ENCODE data around the gene CTIF. TPM values are rescaled to one million over a fixed set of nuclear protein-coding genes. Genes with fewer than 3 reads are reported as not detected.

CTIF gene
- total and polyA plus RNA-seq, 2 experiments from 2014 or later: 8.6 to 14.4 TPM

GRCh38 chr18:48852794-48853193 is 314.0 kb downstream of the CTIF start:
- Histone ChIP-seq H4K20me1 (replicated peaks; ENCODE audit: insufficient read depth) (no peaks in the 10 kb centered on the region), H3K79me2 (replicated peaks; ENCODE audit: insufficient read depth) (no peaks in the 10 kb centered on the region), H3K27ac (ENCODE audit: low read depth) (no peak overlapping the region), H3K4me2 (no peak overlapping the region), H3K9me2 (ENCODE audit: insufficient read depth) (no peaks in the 10 kb centered on the region), H3K27me3 (ENCODE audit: insufficient read depth) (no peaks in the 10 kb centered on the region), H3K4me3 (no peak overlapping the region), H3F3A (replicated peaks; ENCODE audit: low read depth) (no peaks in the 10 kb centered on the region), H3K36me3 (ENCODE audit: insufficient read depth) (no peaks in the 10 kb centered on the region), H3K4me1 (ENCODE audit: insufficient read depth) (peaks cover 8% of the 10 kb centered on the region), H2AFZ (no peak overlapping the region)
- TF ChIP-seq, protein P1, sequence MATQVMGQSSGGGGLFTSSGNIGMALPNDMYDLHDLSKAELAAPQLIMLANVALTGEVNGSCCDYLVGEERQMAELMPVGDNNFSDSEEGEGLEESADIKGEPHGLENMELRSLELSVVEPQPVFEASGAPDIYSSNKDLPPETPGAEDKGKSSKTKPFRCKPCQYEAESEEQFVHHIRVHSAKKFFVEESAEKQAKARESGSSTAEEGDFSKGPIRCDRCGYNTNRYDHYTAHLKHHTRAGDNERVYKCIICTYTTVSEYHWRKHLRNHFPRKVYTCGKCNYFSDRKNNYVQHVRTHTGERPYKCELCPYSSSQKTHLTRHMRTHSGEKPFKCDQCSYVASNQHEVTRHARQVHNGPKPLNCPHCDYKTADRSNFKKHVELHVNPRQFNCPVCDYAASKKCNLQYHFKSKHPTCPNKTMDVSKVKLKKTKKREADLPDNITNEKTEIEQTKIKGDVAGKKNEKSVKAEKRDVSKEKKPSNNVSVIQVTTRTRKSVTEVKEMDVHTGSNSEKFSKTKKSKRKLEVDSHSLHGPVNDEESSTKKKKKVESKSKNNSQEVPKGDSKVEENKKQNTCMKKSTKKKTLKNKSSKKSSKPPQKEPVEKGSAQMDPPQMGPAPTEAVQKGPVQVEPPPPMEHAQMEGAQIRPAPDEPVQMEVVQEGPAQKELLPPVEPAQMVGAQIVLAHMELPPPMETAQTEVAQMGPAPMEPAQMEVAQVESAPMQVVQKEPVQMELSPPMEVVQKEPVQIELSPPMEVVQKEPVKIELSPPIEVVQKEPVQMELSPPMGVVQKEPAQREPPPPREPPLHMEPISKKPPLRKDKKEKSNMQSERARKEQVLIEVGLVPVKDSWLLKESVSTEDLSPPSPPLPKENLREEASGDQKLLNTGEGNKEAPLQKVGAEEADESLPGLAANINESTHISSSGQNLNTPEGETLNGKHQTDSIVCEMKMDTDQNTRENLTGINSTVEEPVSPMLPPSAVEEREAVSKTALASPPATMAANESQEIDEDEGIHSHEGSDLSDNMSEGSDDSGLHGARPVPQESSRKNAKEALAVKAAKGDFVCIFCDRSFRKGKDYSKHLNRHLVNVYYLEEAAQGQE (IDR thresholded peaks at IDR 0.05; ENCODE audit: unreplicated experiment): no peak
- TF ChIP-seq ZNF331 (CRISPR knock-in tag; IDR thresholded peaks at IDR 0.05; ENCODE audit: low read depth) (no peak), EZH2 (IDR thresholded peaks at IDR 0.05; ENCODE audit: low read depth, unreplicated experiment) (no peak), STAT1 (IDR thresholded peaks at IDR 0.05; ENCODE audit: unreplicated experiment) (no peak), NANOG (IDR thresholded peaks at IDR 0.05; ENCODE audit: borderline replicate concordance) (no peak), JUNB (IDR thresholded peaks at IDR 0.05; ENCODE audit: unreplicated experiment) (no peak), POLR2AphosphoS5 (IDR thresholded peaks at IDR 0.05; ENCODE audit: low read depth) (no peak), EZH2phosphoT487 (IDR thresholded peaks at IDR 0.05; ENCODE audit: unreplicated experiment) (no peak), ZNF114 (CRISPR knock-in tag; IDR thresholded peaks at IDR 0.05) (no peak), CREB1 (CRISPR knock-in tag; IDR thresholded peaks at IDR 0.05; ENCODE audit: low read depth) (no peak), CTCF (conservative IDR thresholded peaks at IDR 0.05; ENCODE audit: low read depth in 2 of 2) (no peak), ETS1 (IDR thresholded peaks at IDR 0.05) (no peak)
- TF ChIP-seq, protein P2, sequence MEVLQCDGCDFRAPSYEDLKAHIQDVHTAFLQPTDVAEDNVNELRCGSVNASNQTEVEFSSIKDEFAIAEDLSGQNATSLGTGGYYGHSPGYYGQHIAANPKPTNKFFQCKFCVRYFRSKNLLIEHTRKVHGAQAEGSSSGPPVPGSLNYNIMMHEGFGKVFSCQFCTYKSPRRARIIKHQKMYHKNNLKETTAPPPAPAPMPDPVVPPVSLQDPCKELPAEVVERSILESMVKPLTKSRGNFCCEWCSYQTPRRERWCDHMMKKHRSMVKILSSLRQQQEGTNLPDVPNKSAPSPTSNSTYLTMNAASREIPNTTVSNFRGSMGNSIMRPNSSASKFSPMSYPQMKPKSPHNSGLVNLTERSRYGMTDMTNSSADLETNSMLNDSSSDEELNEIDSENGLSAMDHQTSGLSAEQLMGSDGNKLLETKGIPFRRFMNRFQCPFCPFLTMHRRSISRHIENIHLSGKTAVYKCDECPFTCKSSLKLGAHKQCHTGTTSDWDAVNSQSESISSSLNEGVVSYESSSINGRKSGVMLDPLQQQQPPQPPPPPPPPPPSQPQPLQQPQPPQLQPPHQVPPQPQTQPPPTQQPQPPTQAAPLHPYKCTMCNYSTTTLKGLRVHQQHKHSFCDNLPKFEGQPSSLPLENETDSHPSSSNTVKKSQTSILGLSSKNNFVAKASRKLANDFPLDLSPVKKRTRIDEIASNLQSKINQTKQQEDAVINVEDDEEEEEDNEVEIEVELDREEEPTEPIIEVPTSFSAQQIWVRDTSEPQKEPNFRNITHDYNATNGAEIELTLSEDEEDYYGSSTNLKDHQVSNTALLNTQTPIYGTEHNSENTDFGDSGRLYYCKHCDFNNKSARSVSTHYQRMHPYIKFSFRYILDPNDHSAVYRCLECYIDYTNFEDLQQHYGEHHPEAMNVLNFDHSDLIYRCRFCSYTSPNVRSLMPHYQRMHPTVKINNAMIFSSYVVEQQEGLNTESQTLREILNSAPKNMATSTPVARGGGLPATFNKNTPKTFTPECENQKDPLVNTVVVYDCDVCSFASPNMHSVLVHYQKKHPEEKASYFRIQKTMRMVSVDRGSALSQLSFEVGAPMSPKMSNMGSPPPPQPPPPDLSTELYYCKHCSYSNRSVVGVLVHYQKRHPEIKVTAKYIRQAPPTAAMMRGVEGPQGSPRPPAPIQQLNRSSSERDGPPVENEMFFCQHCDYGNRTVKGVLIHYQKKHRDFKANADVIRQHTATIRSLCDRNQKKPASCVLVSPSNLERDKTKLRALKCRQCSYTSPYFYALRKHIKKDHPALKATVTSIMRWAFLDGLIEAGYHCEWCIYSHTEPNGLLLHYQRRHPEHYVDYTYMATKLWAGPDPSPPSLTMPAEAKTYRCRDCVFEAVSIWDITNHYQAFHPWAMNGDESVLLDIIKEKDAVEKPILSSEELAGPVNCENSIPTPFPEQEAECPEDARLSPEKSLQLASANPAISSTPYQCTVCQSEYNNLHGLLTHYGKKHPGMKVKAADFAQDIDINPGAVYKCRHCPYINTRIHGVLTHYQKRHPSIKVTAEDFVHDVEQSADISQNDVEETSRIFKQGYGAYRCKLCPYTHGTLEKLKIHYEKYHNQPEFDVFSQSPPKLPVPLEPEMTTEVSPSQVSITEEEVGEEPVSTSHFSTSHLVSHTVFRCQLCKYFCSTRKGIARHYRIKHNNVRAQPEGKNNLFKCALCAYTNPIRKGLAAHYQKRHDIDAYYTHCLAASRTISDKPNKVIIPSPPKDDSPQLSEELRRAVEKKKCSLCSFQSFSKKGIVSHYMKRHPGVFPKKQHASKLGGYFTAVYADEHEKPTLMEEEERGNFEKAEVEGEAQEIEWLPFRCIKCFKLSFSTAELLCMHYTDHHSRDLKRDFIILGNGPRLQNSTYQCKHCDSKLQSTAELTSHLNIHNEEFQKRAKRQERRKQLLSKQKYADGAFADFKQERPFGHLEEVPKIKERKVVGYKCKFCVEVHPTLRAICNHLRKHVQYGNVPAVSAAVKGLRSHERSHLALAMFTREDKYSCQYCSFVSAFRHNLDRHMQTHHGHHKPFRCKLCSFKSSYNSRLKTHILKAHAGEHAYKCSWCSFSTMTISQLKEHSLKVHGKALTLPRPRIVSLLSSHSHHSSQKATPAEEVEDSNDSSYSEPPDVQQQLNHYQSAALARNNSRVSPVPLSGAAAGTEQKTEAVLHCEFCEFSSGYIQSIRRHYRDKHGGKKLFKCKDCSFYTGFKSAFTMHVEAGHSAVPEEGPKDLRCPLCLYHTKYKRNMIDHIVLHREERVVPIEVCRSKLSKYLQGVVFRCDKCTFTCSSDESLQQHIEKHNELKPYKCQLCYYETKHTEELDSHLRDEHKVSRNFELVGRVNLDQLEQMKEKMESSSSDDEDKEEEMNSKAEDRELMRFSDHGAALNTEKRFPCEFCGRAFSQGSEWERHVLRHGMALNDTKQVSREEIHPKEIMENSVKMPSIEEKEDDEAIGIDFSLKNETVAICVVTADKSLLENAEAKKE (CRISPR knock-in tag; IDR thresholded peaks at IDR 0.05): no peak
- H3K9me3 Mint-ChIP-seq: no peaks in the 10 kb centered on the region
- H3K27me3 Mint-ChIP-seq (ENCODE audit: insufficient read depth, low read depth, poor library complexity): peaks cover 5% of the 10 kb centered on the region
- DNase-seq (ENCODE audit: low spot score) (no peak), ATAC-seq (no peak)
- H3K4me3 Mint-ChIP-seq: no peak overlapping the region
- H3K27ac Mint-ChIP-seq: no peak overlapping the region
- H3K36me3 Mint-ChIP-seq (ENCODE audit: low read depth): no peaks in the 10 kb centered on the region; the same call in 2 of the 3 replicates
- peaks cover 35% of the 10 kb centered on the region for H3K4me1 Mint-ChIP-seq
